IMR-90 (cell line): ENCODE data around the gene IVNS1ABP.

Experiments
- BHLHE40 ChIP-seq: fragments of 150-350 bp; IDR thresholded peaks from 2 replicates; pipeline ENCODE4 v1.6.1; 2016; ENCODE audit warnings: mild to moderate bottlenecking, low read depth, low read length
- CHD1 ChIP-seq: IDR thresholded peaks from 2 replicates; pipeline ENCODE4 v1.6.1; 2012; ENCODE audit warnings: low read depth, low read length, improper control_type of control experiment
- MXI1 ChIP-seq: IDR thresholded peaks from 2 replicates; pipeline ENCODE4 v1.6.1; 2012; ENCODE audit warnings: low read depth, mild to moderate bottlenecking, low read length, moderate library complexity, borderline replicate concordance
- POLR2A ChIP-seq: IDR thresholded peaks from 2 replicates; pipeline ENCODE4 v1.6.1; 2012; ENCODE audit warnings: mild to moderate bottlenecking, low read depth, low read length
- RAD21 ChIP-seq: IDR thresholded peaks from 2 replicates; pipeline ENCODE4 v1.6.1; 2012; ENCODE audit warnings: low read length, improper control_type of control experiment
- RCOR1 ChIP-seq: IDR thresholded peaks from 2 replicates; pipeline ENCODE4 v1.6.1; 2012; ENCODE audit warnings: mild to moderate bottlenecking, low read length, improper control_type of control experiment; ENCODE audit not compliant: insufficient replicate concordance
- RFX5 ChIP-seq: IDR thresholded peaks from 2 replicates; pipeline ENCODE4 v1.8.0; 2012; ENCODE audit warnings: low read depth, mild to moderate bottlenecking, low read length, moderate library complexity
- TF ChIP-seq, protein P1 (sequence below): conservative IDR thresholded peaks from 2 replicates; pipeline ENCODE4 v1.5.1; 2012; ENCODE audit warnings: mild to moderate bottlenecking, low read depth, low read length, improper control_type of control experiment
- TF ChIP-seq, protein P2 (sequence below): fragments of 150-350 bp; IDR thresholded peaks from 2 replicates; pipeline ENCODE4 v1.6.1; 2016; ENCODE audit warnings: low read depth, mild to moderate bottlenecking, low read length, moderate library complexity, borderline replicate concordance
- TF ChIP-seq, protein P3 (sequence below): fragments of 150-350 bp; IDR thresholded peaks from 2 replicates; pipeline ENCODE4 v1.6.1; 2017; ENCODE audit warnings: mild to moderate bottlenecking, antibody characterized with exemption, low read length, low read depth

DNA sequence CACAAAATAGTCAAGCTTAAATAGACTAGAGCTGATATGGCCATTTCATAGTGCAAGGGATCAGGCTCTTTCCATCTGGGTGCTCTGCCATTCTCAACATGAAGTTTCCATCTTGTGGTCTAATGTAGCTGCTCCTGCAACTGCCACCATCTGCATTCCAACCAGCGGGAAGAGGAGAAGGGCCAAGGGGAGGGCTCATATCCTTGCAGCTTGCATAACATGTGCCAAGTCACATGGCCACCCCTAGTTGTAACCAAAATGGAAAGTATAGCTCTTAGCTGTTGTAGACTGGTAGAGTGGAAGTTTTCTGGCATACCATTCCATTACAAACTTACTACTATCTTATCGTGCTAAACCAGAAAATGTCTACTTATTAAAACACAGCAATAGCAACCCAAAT lies 38.9 kb upstream of the IVNS1ABP start:
- TF ChIP-seq, protein P1, sequence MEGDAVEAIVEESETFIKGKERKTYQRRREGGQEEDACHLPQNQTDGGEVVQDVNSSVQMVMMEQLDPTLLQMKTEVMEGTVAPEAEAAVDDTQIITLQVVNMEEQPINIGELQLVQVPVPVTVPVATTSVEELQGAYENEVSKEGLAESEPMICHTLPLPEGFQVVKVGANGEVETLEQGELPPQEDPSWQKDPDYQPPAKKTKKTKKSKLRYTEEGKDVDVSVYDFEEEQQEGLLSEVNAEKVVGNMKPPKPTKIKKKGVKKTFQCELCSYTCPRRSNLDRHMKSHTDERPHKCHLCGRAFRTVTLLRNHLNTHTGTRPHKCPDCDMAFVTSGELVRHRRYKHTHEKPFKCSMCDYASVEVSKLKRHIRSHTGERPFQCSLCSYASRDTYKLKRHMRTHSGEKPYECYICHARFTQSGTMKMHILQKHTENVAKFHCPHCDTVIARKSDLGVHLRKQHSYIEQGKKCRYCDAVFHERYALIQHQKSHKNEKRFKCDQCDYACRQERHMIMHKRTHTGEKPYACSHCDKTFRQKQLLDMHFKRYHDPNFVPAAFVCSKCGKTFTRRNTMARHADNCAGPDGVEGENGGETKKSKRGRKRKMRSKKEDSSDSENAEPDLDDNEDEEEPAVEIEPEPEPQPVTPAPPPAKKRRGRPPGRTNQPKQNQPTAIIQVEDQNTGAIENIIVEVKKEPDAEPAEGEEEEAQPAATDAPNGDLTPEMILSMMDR = no peak
- TF ChIP-seq, protein P2, sequence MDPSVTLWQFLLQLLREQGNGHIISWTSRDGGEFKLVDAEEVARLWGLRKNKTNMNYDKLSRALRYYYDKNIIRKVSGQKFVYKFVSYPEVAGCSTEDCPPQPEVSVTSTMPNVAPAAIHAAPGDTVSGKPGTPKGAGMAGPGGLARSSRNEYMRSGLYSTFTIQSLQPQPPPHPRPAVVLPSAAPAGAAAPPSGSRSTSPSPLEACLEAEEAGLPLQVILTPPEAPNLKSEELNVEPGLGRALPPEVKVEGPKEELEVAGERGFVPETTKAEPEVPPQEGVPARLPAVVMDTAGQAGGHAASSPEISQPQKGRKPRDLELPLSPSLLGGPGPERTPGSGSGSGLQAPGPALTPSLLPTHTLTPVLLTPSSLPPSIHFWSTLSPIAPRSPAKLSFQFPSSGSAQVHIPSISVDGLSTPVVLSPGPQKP = no peak
- TF ChIP-seq POLR2A (no peak), BHLHE40 (no peak), RAD21 (no peak), RFX5 (no peak), MXI1 (no peak), CHD1 (no peak), RCOR1 (no peak)
- TF ChIP-seq, protein P3, sequence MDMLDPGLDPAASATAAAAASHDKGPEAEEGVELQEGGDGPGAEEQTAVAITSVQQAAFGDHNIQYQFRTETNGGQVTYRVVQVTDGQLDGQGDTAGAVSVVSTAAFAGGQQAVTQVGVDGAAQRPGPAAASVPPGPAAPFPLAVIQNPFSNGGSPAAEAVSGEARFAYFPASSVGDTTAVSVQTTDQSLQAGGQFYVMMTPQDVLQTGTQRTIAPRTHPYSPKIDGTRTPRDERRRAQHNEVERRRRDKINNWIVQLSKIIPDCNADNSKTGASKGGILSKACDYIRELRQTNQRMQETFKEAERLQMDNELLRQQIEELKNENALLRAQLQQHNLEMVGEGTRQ = no peak
